Body of pancreas (tissue), 4 donors: Measurements from ENCODE around the gene NKX2-3.

Experiments used
- CTCF ChIP-seq, 7 experiments: fragments of 450-650 bp in 4 of 7; fragments of 200-600 bp in 3 of 7; sonication (generic) in 3 of 7; IDR thresholded peaks; one replicate each; pipeline ENCODE4 v1.5.1; 2016 to 2019; ENCODE audit warnings: antibody characterized with exemption in 7 of 7
- POLR2A ChIP-seq, 3 donors: fragments of 450-650 bp; IDR thresholded peaks; one replicate each; pipeline ENCODE4 v1.6.1; 2016; ENCODE audit warnings: antibody characterized with exemption in 3 of 3, mild to moderate bottlenecking in 2 of 3

DNA sequence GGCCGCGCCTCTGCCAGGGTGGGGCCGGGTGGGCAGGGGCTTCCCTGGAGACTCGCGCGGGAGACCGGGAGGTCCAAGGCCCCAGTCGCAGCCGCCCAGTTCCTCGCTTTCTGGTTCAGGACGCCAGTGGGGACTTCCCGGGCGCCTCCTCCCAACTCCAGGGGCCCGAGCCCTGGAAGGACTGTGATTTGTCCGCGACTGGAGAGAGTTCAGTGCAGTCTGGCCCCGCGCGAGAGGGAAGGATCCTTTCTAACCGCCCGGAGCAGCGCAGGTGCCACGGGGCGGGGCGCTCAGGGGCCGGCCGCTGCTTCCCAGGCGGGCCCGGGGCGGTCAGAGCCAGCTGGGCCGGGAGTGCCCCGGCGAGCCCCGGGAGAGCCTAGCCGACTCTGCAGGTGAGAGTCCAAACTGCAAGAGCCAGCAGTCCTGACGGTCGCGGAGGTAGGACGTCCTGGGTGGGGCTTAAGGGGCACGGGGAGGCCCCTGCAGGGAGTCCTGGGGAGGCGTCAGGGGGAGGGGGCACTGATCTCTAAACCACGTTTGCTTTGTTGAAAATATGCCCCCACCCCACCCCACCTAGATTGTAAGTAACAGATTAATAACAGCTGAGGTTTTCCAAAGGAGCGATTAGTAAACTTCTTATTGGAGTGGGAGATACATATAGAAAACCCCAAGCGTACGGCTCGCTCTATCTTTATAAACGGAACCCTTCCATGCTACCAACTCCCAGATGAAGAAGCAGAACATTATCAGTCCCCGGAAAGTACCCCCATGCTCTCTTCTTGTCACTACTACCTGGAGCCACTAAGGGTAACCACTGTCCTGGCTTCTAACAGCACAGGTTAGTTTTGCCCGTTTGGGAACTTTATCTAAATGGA, 8.2 kb downstream of the NKX2-3 start:
- TF ChIP-seq CTCF (IDR thresholded peaks at IDR 0.05): peak in 3 of 7 experiments; percentile 16 to 27 (median 24)
- no peak for TF ChIP-seq POLR2A (IDR thresholded peaks at IDR 0.05)
